HepG2 (cell line): ENCODE results near the gene NME7. TPM values are rescaled to one million over a fixed set of nuclear protein-coding genes. Genes with fewer than 3 reads are reported as not detected.

Source experiments
- ATAC-seq: fragments of 200-7000 bp; cut with Tn5 transposase; 3 replicates; pipeline ENCODE4 v1.9.1; 2020; ENCODE audit warnings: mild to moderate bottlenecking, moderate library complexity
- BruUV-seq: library from RNA; stranded (reverse); fragments of 400-500 nt; replicated peaks from 2 replicates; lab custom pipeline; 2021; lab: Mats Ljungman, UMichigan
- CTCF ChIA-PET: fragments of 300-600 bp; formaldehyde crosslinking; extraction: SDS; loops from one replicate; lab custom pipeline; 2021; ENCODE audit warnings: low total read pairs, inconsistent platforms, low intra/inter-chr PET ratio; lab: Yijun Ruan, JAX
- POLR2A ChIA-PET: fragments of 350-600 bp; sonication (Branson Sonifier 250); formaldehyde crosslinking; loops from one replicate; lab custom pipeline; 2020; ENCODE audit warnings: antibody characterized with exemption, inconsistent platforms; lab: Yijun Ruan, JAX
- DNase-seq: peaks from one replicate; pipeline ENCODE4 v3.0.0-alpha.2; 2015; ENCODE audit warnings: low spot score
- FAIRE-seq: peaks from 3 replicates; lab custom pipeline; 2011; peaks lifted over from hg19 to GRCh38; lab: Jason Lieb, UNC
- H2AFZ ChIP-seq: one replicate; pipeline ENCODE4 v1.6.1; 2011; ENCODE audit warnings: low read length, inconsistent platforms
- H3K27ac ChIP-seq: fragments of 300-600 bp; 3 replicates; pipeline ENCODE4 v1.8.0; 2011; ENCODE audit warnings: mixed run types, mild to moderate bottlenecking, mixed read lengths, low read length, inconsistent platforms; ENCODE audit not compliant: insufficient read depth; ENCODE audit errors: extremely low read length
- H3K27me3 ChIP-seq, 2 experiments: fragments of 200-600 bp in 1 of 2; 2 replicates in 1 of 2; 3 replicates in 1 of 2; pipeline versions ENCODE4 v1.6.0 to v1.8.0; 2011; ENCODE audit warnings: low read length in 2 of 2, mild to moderate bottlenecking in 2 of 2, moderate library complexity in 2 of 2, inconsistent platforms in 1 of 2; ENCODE audit not compliant: insufficient read depth in 2 of 2, control insufficient read depth in 1 of 2
- H3K36me3 ChIP-seq, 2 experiments: fragments of 200-600 bp in 1 of 2; replicated peaks in 1 of 2; 2 replicates in 1 of 2; 3 replicates in 1 of 2; pipeline versions ENCODE4 v1.5.1 to v1.8.0; 2011; ENCODE audit warnings: low read length in 2 of 2, inconsistent platforms in 1 of 2; ENCODE audit not compliant: insufficient read depth in 2 of 2, control insufficient read depth in 1 of 2
- H3K4me1 ChIP-seq: 2 replicates; pipeline ENCODE4 v1.5.1; 2012; ENCODE audit warnings: low read length, inconsistent platforms; ENCODE audit not compliant: insufficient read depth
- H3K4me2 ChIP-seq: 2 replicates; pipeline ENCODE4 v1.6.0; 2011; ENCODE audit warnings: low read depth, low read length, inconsistent platforms
- H3K4me3 ChIP-seq, 3 experiments: fragments of 200-600 bp in 1 of 3; sonication (generic), shearing (Covaris generic) in 1 of 3; replicated peaks in 1 of 3; 2 replicates each; pipeline ENCODE4 v1.5.1; 2011 to 2016; ENCODE audit warnings: low read length in 3 of 3, inconsistent platforms in 2 of 3, low read depth in 2 of 3, mild to moderate bottlenecking in 2 of 3, control low read depth in 1 of 3, mixed read lengths in 1 of 3; ENCODE audit not compliant: insufficient read depth in 1 of 3
- H3K79me2 ChIP-seq: one replicate; pipeline ENCODE4 v1.6.1; 2011; ENCODE audit warnings: low read length, inconsistent platforms; ENCODE audit not compliant: insufficient read depth
- H3K9ac ChIP-seq: 2 replicates; pipeline ENCODE4 v1.6.0; 2011; ENCODE audit warnings: mild to moderate bottlenecking, low read depth, low read length, inconsistent platforms; ENCODE audit not compliant: insufficient read depth
- H3K9me3 ChIP-seq: 2 replicates; pipeline ENCODE4 v1.5.1; 2012; ENCODE audit warnings: mild to moderate bottlenecking, low read length
- H4K20me1 ChIP-seq: 2 replicates; pipeline ENCODE4 v1.6.0; 2011; ENCODE audit warnings: inconsistent platforms, mild to moderate bottlenecking, low read length, moderate library complexity; ENCODE audit not compliant: insufficient read depth
- ATF7 ChIP-seq, 2 experiments: fragments of 450-650 bp in 1 of 2; sonication (generic) in 1 of 2; formaldehyde crosslinking in 1 of 2; IDR thresholded peaks; 2 replicates each; pipeline versions ENCODE4 v1.4.0 to v1.6.1; 2016 to 2020; ENCODE audit warnings: antibody characterized with exemption in 1 of 2, mild to moderate bottlenecking in 1 of 2, missing genetic modification reagents in 1 of 2
- CCAR2 ChIP-seq: fragments of 200-400 bp; formaldehyde crosslinking; optimal IDR thresholded peaks from 2 replicates; pipeline ENCODE3; 2018; ENCODE audit warnings: low read depth, mild to moderate bottlenecking, low read length, moderate library complexity
- FOXO1 ChIP-seq: sonication (generic); formaldehyde crosslinking; IDR thresholded peaks from 2 replicates; pipeline ENCODE4 v1.4.0; 2020; ENCODE audit warnings: missing genetic modification reagents
- NFIB ChIP-seq: sonication (generic); formaldehyde crosslinking; IDR thresholded peaks from 2 replicates; pipeline ENCODE4 v1.9.0; 2021; ENCODE audit warnings: missing genetic modification reagents, mild to moderate bottlenecking, borderline replicate concordance
- NRL ChIP-seq: sonication (generic); formaldehyde crosslinking; IDR thresholded peaks from 2 replicates; pipeline ENCODE4 v1.5.0; 2020; ENCODE audit warnings: missing genetic modification reagents, mild to moderate bottlenecking, moderate library complexity, borderline replicate concordance
- THAP9 ChIP-seq: sonication (generic); formaldehyde crosslinking; IDR thresholded peaks from 2 replicates; pipeline ENCODE4; 2020; ENCODE audit warnings: missing genetic modification reagents, mild to moderate bottlenecking, borderline replicate concordance
- ZBTB21 ChIP-seq: sonication (generic); formaldehyde crosslinking; IDR thresholded peaks from 2 replicates; pipeline ENCODE4 v1.4.0; 2020; ENCODE audit warnings: missing genetic modification reagents
- ZBTB42 ChIP-seq: sonication (generic); formaldehyde crosslinking; IDR thresholded peaks from 2 replicates; pipeline ENCODE4 v1.5.0; 2020; ENCODE audit warnings: mild to moderate bottlenecking, missing genetic modification reagents
- ZNF414 ChIP-seq: sonication (generic); formaldehyde crosslinking; IDR thresholded peaks from 2 replicates; pipeline ENCODE4 v1.5.0; 2020; ENCODE audit warnings: missing genetic modification reagents
- ZNF430 ChIP-seq: sonication (generic); formaldehyde crosslinking; IDR thresholded peaks from 2 replicates; pipeline ENCODE4 v1.9.0; 2021; ENCODE audit warnings: mild to moderate bottlenecking, missing genetic modification reagents
- ZNF44 ChIP-seq: sonication (generic); formaldehyde crosslinking; IDR thresholded peaks from 2 replicates; pipeline ENCODE4 v1.5.1; 2020; ENCODE audit warnings: mild to moderate bottlenecking, missing genetic modification reagents
- ZNF781 ChIP-seq: sonication (generic); formaldehyde crosslinking; IDR thresholded peaks from 2 replicates; pipeline ENCODE4 v1.5.1; 2020; ENCODE audit warnings: borderline replicate concordance, mild to moderate bottlenecking, missing genetic modification reagents; ENCODE audit errors: not compliant biosample characterization
- WGBS: methylation state at CpG from one replicate; pipeline ENCODE4 v1.1.6; 2017; ENCODE audit warnings: low lambda C conversion rate; 5-methylcytosine and 5-hydroxymethylcytosine counted together
- in situ Hi-C: cut with HindIII; loops from 2 replicates; pipeline ENCODE4 v1.10.0; 2017; ENCODE audit warnings: low pct_unique_long_range_greater_than_20kb; ENCODE audit not compliant: extremely low pct_ligation_motif_present
- intact Hi-C: fragments of 100-400 bp; cut with micrococcal nuclease; formaldehyde crosslinking; loops from one replicate; pipeline ENCODE4 v1.10.0; 2022; ENCODE audit not compliant: unreplicated experiment
- polyA plus RNA-seq, 8 experiments: library from polyadenylated mRNA; depleted of rRNA in 3 of 8; stranded (reverse) in 7 of 8; unstranded in 1 of 8; fragments of >200 nt; fragmentation: Illumina TruSeq in 4 of 8; extraction: Trizol in 4 of 8; gene quantifications; 2 replicates each; pipeline versions ENCODE4 v1.2.1 to v1.2.3, GENCODE V29; 2011 to 2016; ENCODE audit warnings: low read depth in 4 of 8, missing spikeins in 1 of 8, mixed read lengths in 1 of 8; ENCODE audit not compliant: insufficient read depth in 1 of 8
- total RNA-seq, 5 experiments: library from RNA; depleted of rRNA; stranded (reverse); fragments of >200 nt; fragmentation: Illumina TruSeq; extraction: Trizol; gene quantifications; 2 replicates each; pipeline ENCODE4 v1.2.3, GENCODE V29; 2016; ENCODE audit warnings: low read depth in 1 of 5
- TF ChIP-seq, protein P1 (sequence below): sonication (generic); formaldehyde crosslinking; IDR thresholded peaks from 2 replicates; pipeline ENCODE4 v1.8.1; 2023; ENCODE audit warnings: missing genetic modification reagents, inconsistent platforms, borderline replicate concordance

NME7 gene
- total and polyA plus RNA-seq, 2 of the 13 experiments (the other 11 are each of a cell fraction or from before 2014, with no cell fraction given): 9.4 to 22.5 TPM

DNA sequence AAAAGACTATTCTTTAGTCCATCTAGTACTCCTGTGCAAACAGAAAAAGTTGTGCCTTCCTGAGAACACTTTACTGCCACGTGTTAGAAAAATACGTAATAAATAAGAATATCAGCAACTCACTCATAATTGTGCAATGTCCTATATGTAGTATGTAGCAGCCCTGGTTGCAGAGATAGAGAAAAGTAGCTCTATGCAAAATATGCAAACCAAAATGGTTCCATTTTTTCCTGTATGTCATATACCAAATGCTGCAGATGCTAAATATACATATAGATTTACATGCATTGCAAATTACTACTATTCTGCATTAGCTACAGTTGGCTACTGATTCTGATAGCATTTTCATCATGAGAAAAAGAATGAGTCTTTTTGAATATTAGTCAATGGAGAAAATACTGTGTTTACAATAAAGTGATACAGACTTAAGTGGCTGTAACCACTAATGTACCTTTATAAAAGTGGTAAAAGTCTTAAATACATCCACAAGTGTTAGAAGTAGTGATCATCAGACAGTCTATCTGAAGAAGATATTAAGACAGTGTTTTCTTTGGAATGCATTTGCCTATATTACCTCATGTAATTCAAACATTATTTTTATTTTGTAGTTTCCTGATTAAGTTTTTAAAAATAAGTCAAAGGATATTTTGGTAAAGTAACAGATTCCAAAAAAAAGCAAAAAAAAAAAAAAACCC lies 19.8 kb downstream of the NME7 start:
- H3K79me2 ChIP-seq: no peaks in the 10 kb centered on the region
- H3K4me1 ChIP-seq: peaks cover 14% of the 10 kb centered on the region
- no peak overlapping the region for H3K27ac ChIP-seq
- no peaks in the 10 kb centered on the region for H3K27me3 ChIP-seq
- intact Hi-C loops: loop anchor here (1.0 to 5.0 kb wide), 5 partner anchors 77 to 745 kb away; partner anchors contain the start of gene ATP1B1
- ATAC-seq (no peak), FAIRE-seq (no peak), DNase-seq (no peak)
- WGBS: 90% methylated on average over 2 of the region's 2 CpGs
- in situ Hi-C loops: loop anchor here (5.0 to 10.0 kb wide), 2 partner anchors 223 to 736 kb away; no protein-coding TSS in a partner anchor
- no peak overlapping the region for H3K4me2 ChIP-seq
- no peaks in the 10 kb centered on the region for H3K36me3 ChIP-seq
- H3K4me3 ChIP-seq: no peak overlapping the region
- no TSS peak for BruUV-seq
- H3K9me3 ChIP-seq: no peaks in the 10 kb centered on the region
- no peak overlapping the region for H2AFZ ChIP-seq
- H3K9ac ChIP-seq: no peak overlapping the region
- CTCF ChIA-PET: interaction anchor here (1.2 to 2.2 kb wide), 3 partner anchors 360 to 744 kb away, joined by 3 to 13 read pairs (median 6); no protein-coding TSS in a partner anchor
- no peaks in the 10 kb centered on the region for H4K20me1 ChIP-seq
- POLR2A ChIA-PET: interaction anchor here (0.9 to 1.2 kb wide), 5 partner anchors 236 to 744 kb away, joined by 3 to 4 read pairs (median 3); no protein-coding TSS in a partner anchor
- TF ChIP-seq ZNF781 (CRISPR knock-in tag) (no peak), CCAR2 (no peak), ZBTB42 (CRISPR knock-in tag) (no peak), FOXO1 (CRISPR knock-in tag) (no peak), ZNF430 (CRISPR knock-in tag) (no peak), NRL (CRISPR knock-in tag) (no peak), THAP9 (CRISPR knock-in tag) (no peak), ATF7 (IDR thresholded peaks at IDR 0.05) (no peak), ATF7 (CRISPR knock-in tag; IDR thresholded peaks at IDR 0.05) (no peak), ZBTB21 (CRISPR knock-in tag) (no peak), ZNF414 (no peak), ZNF44 (CRISPR knock-in tag) (no peak), NFIB (CRISPR knock-in tag) (no peak)
- TF ChIP-seq, protein P1, sequence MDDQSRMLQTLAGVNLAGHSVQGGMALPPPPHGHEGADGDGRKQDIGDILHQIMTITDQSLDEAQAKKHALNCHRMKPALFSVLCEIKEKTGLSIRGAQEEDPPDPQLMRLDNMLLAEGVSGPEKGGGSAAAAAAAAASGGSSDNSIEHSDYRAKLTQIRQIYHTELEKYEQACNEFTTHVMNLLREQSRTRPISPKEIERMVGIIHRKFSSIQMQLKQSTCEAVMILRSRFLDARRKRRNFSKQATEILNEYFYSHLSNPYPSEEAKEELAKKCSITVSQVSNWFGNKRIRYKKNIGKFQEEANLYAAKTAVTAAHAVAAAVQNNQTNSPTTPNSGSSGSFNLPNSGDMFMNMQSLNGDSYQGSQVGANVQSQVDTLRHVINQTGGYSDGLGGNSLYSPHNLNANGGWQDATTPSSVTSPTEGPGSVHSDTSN (CRISPR knock-in tag): no peak
